HEK293 (cell line): ENCODE data around the gene METAP1D.

Experiments
- MZF1 ChIP-seq: fragments of 450-650 bp; formaldehyde crosslinking; IDR thresholded peaks from 2 replicates; pipeline ENCODE4 v1.5.1; 2017; ENCODE audit warnings: missing biosample characterization, missing genetic modification characterization, borderline replicate concordance
- ZBTB11 ChIP-seq: fragments of 450-650 bp; formaldehyde crosslinking; conservative IDR thresholded peaks from 2 replicates; pipeline ENCODE4 v1.5.1; 2016; ENCODE audit warnings: low read depth, missing biosample characterization, missing genetic modification characterization
- ZBTB21 ChIP-seq: fragments of 450-650 bp; formaldehyde crosslinking; IDR thresholded peaks from 2 replicates; pipeline ENCODE4 v1.5.1; 2017; ENCODE audit warnings: missing biosample characterization, missing genetic modification characterization
- ZNF24 ChIP-seq: fragments of 450-650 bp; formaldehyde crosslinking; IDR thresholded peaks from 2 replicates; pipeline ENCODE4 v1.5.1; 2016; ENCODE audit warnings: missing biosample characterization, missing genetic modification characterization
- TF ChIP-seq, protein P1 (sequence below): fragments of 450-650 bp; formaldehyde crosslinking; IDR thresholded peaks from 2 replicates; pipeline ENCODE4 v1.5.1; 2016; ENCODE audit warnings: missing biosample characterization, missing genetic modification characterization

DNA sequence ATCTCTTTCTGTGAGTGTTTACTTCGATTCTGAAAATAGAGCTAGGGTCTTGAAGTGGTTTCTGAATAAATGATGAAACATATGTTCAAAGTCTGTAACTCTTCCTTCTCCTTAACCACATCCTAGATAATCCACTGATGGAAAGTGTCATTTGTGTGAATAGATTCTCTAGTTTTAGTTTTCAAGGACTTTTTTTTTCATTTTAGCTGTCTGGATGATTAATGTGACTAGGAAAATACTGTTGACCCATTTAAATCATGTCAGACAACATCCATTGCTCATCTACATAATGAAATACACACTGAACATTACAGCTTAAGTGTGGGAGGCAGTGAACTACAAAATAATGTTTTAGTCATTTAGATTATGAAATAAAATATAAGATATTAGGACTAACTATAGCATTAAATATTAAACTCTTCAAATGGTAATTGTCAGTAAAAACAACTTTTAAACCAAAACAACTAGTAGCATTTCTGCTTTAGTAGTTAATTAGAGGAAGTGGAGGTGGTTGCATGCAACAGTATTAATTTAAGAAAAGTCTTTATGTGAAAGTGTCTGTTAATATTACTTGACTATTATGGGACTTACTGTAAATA, 46.4 kb downstream of the METAP1D start:
- TF ChIP-seq ZBTB21 (tag by site-specific recombination) (no peak), ZNF24 (no peak), ZBTB11 (tag by site-specific recombination) (no peak), MZF1 (no peak)
- TF ChIP-seq, protein P1, sequence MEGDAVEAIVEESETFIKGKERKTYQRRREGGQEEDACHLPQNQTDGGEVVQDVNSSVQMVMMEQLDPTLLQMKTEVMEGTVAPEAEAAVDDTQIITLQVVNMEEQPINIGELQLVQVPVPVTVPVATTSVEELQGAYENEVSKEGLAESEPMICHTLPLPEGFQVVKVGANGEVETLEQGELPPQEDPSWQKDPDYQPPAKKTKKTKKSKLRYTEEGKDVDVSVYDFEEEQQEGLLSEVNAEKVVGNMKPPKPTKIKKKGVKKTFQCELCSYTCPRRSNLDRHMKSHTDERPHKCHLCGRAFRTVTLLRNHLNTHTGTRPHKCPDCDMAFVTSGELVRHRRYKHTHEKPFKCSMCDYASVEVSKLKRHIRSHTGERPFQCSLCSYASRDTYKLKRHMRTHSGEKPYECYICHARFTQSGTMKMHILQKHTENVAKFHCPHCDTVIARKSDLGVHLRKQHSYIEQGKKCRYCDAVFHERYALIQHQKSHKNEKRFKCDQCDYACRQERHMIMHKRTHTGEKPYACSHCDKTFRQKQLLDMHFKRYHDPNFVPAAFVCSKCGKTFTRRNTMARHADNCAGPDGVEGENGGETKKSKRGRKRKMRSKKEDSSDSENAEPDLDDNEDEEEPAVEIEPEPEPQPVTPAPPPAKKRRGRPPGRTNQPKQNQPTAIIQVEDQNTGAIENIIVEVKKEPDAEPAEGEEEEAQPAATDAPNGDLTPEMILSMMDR (tag by site-specific recombination) = no peak
